GM18907 (cell line): Measurements from ENCODE around the gene MICAL2.
"Not testable (repeated sequence)": the region's sequence is repeated elsewhere in the genome, so short reads cannot be mapped to it uniquely, and the experiment has no call there.

Experiments
- ATAC-seq: cut with Tn5 transposase; IDR thresholded peaks from one replicate; pipeline ENCODE4 v1.9.1; 2021; ENCODE audit warnings: mild to moderate bottlenecking, moderate library complexity; ENCODE audit not compliant: unreplicated experiment

MICAL2 gene

GRCh38 chr11:12131943-12132789 is 21.8 kb downstream of the MICAL2 start:
- no peak for ATAC-seq

- no peak for ATAC-seq
Measured at GRCh38 chr11:12132790-12133145, 22.4 kb downstream of the MICAL2 start.

GRCh38 chr11:12133547-12134235 is 23.3 kb downstream of the MICAL2 start:
- peak; percentile 45 for ATAC-seq

- ATAC-seq, result no peak
Measured at GRCh38 chr11:12134236-12134585, 23.8 kb downstream of the MICAL2 start.

- ATAC-seq, result no peak
Measured at GRCh38 chr11:12135185-12135584, 24.8 kb downstream of the MICAL2 start.

GRCh38 chr11:12137005-12137690 is 26.8 kb downstream of the MICAL2 start:
- ATAC-seq, result no peak

- no peak for ATAC-seq
Measured at GRCh38 chr11:12137938-12138731, 27.7 kb downstream of the MICAL2 start.

GRCh38 chr11:12139144-12139881 is 28.9 kb downstream of the MICAL2 start:
- ATAC-seq, result no peak

- ATAC-seq, result no peak
Measured at GRCh38 chr11:12140186-12140793, 29.9 kb downstream of the MICAL2 start.

- ATAC-seq, result no peak
Measured at GRCh38 chr11:12141283-12141682, 30.9 kb downstream of the MICAL2 start.

GRCh38 chr11:12142176-12142575 is 31.8 kb downstream of the MICAL2 start:
- no peak for ATAC-seq

GRCh38 chr11:12142909-12143308 is 32.5 kb downstream of the MICAL2 start:
- no peak for ATAC-seq

- no peak for ATAC-seq
Measured at GRCh38 chr11:12143461-12144258, 33.3 kb downstream of the MICAL2 start.

- ATAC-seq, result no peak
Measured at GRCh38 chr11:12144330-12145174, 34.2 kb downstream of the MICAL2 start.

GRCh38 chr11:12146678-12147077 is 36.3 kb downstream of the MICAL2 start:
- ATAC-seq, result not testable (repeated sequence)

GRCh38 chr11:12147827-12148226 is 37.4 kb downstream of the MICAL2 start:
- no peak for ATAC-seq

- ATAC-seq, result no peak
Measured at GRCh38 chr11:12148466-12148865, 38.1 kb downstream of the MICAL2 start.

- no peak for ATAC-seq
Measured at GRCh38 chr11:12148882-12149281, 38.5 kb downstream of the MICAL2 start.
